Panc1 (cell line): ENCODE results near the gene ECI1. TPM values are rescaled to one million over a fixed set of nuclear protein-coding genes. Genes with fewer than 3 reads are reported as not detected.

Experiments used
- ATAC-seq: fragments of 200-7000 bp; cut with Tn5 transposase; 2 replicates; pipeline ENCODE4 v1.9.1; 2020; ENCODE audit warnings: mild to moderate bottlenecking, moderate library complexity
- BruUV-seq: library from RNA; stranded (reverse); fragments of 400-500 nt; replicated peaks from 2 replicates; lab custom pipeline; 2021; lab: Mats Ljungman, UMichigan
- CTCF ChIA-PET: fragments of 300-600 bp; sonication (Branson Sonifier 250); formaldehyde crosslinking; loops from one replicate; lab custom pipeline; 2022; ENCODE audit warnings: antibody characterized with exemption; lab: Charles Lee
- POLR2A ChIA-PET: fragments of 300-600 bp; sonication (Branson Sonifier 250); formaldehyde crosslinking; loops from one replicate; lab custom pipeline; 2022; ENCODE audit warnings: antibody characterized with exemption; lab: Charles Lee
- DNase-seq: peaks from one replicate; pipeline ENCODE4 v3.0.0-alpha.2; 2010; ENCODE audit warnings: low read depth, low spot score
- H3K27ac ChIP-seq: 2 replicates; pipeline ENCODE4 v1.5.1; 2011; ENCODE audit warnings: mild to moderate bottlenecking, low read length, inconsistent platforms
- H3K27me3 ChIP-seq: fragments of 200-500 bp; sonication (Bioruptor generic); 2 replicates; pipeline ENCODE4 v1.6.0; 2014; ENCODE audit warnings: low read length, inconsistent platforms; ENCODE audit not compliant: control insufficient read depth, insufficient read depth
- H3K36me3 ChIP-seq: fragments of 200-500 bp; sonication (Bioruptor generic); 2 replicates; pipeline ENCODE4 v1.5.1; 2014; ENCODE audit warnings: inconsistent platforms, mild to moderate bottlenecking, low read length, moderate library complexity; ENCODE audit not compliant: control insufficient read depth, insufficient read depth
- H3K4me1 ChIP-seq: 2 replicates; pipeline ENCODE4 v1.5.1; 2011; ENCODE audit warnings: inconsistent platforms, mild to moderate bottlenecking, low read length, moderate library complexity; ENCODE audit not compliant: control insufficient read depth, insufficient read depth
- H3K4me3 ChIP-seq, 2 experiments: 2 replicates each; pipeline ENCODE4 v1.5.1; 2011 to 2012; ENCODE audit warnings: low read depth in 2 of 2, low read length in 2 of 2, mild to moderate bottlenecking in 2 of 2, inconsistent platforms in 1 of 2, moderate library complexity in 1 of 2
- H3K9me3 ChIP-seq: fragments of 200-500 bp; sonication (Bioruptor generic); 2 replicates; pipeline ENCODE4 v1.5.1; 2014; ENCODE audit warnings: low read depth, mild to moderate bottlenecking, inconsistent platforms, low read length, moderate library complexity; ENCODE audit not compliant: control insufficient read depth, insufficient read depth
- POLR2AphosphoS5 ChIP-seq: IDR thresholded peaks from 2 replicates; pipeline ENCODE4 v1.6.1; 2012; ENCODE audit warnings: mild to moderate bottlenecking, low read depth, low read length, moderate library complexity
- SIN3A ChIP-seq: IDR thresholded peaks from 2 replicates; pipeline ENCODE4 v1.6.1; 2012; ENCODE audit warnings: low read depth, mild to moderate bottlenecking, low read length, moderate library complexity, borderline replicate concordance; ENCODE audit not compliant: insufficient read depth
- TCF7L2 ChIP-seq: IDR thresholded peaks from 2 replicates; pipeline ENCODE4 v1.6.1; 2011; ENCODE audit warnings: mild to moderate bottlenecking, low read depth, low read length, inconsistent platforms
- in situ Hi-C: cut with HindIII; loops from 2 replicates; pipeline ENCODE4 v1.10.0; 2016; ENCODE audit warnings: low sequenced_read_pairs, low pct_unique_long_range_greater_than_20kb
- intact Hi-C: fragments of 100-400 bp; cut with micrococcal nuclease; formaldehyde crosslinking; loops from one replicate; pipeline ENCODE4 v1.10.0; 2022; ENCODE audit not compliant: unreplicated experiment
- total RNA-seq: library from RNA; stranded (reverse); gene quantifications from one replicate; pipeline ENCODE4 v1.2.1, GENCODE V29; 2021; ENCODE audit not compliant: unreplicated experiment
- TF ChIP-seq, protein P1 (sequence below): fragments of 450-650 bp; IDR thresholded peaks from 2 replicates; pipeline ENCODE4 v1.5.1; 2017; ENCODE audit warnings: mild to moderate bottlenecking
- TF ChIP-seq, protein P2 (sequence below), 2 experiments: IDR thresholded peaks; 2 replicates each; pipeline ENCODE4 v1.6.1; 2011 to 2012; ENCODE audit warnings: low read depth in 2 of 2, control low read depth in 1 of 2, low read length in 1 of 2, mild to moderate bottlenecking in 1 of 2, moderate library complexity in 1 of 2; ENCODE audit not compliant: insufficient read depth in 1 of 2

ECI1 gene
- total RNA-seq, 1 experiment from 2014 or later, result 117 TPM

DNA sequence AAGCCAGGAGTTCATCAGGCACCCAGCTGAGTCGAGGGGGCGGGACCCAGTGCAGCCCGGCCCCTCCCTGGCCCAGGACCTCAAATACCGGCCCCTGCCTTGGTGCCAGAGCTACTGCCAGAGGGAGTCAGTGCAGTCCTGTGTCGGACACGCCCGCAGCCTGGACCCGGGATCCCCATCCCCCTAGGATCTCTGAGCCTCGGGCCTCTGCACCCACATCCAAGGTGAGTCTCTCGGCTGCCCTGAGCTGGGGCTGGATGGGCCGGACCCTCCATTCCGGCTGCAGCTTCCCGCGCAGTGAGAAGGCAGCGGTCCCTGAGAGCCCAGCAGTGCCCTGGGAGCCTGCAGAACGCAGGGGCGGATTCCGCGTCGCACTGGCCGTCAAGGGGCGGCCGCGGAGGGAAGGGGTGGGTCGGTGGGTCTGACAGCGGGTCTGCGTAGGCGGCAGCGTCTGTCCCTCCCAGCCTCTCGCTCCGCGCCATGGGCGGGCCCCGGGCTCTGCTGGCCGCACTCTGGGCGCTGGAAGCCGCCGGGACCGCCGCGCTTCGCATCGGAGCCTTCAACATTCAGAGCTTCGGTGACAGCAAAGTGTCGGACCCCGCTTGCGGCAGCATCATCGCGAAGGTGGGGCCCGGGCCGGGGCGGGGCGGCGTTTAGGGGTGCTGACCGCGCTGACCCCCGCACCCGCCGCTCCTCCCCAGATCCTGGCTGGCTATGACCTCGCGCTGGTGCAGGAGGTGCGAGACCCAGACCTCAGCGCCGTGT is 14.9 kb downstream of the ECI1 start, which contains the start of gene DNASE1L2:
Gene DNASE1L2, plus strand, starts transcription at position 108 of the 765 bp plus-strand sequence. Its CDS starts 373 bp downstream, at position 481.
- no peaks in the 10 kb centered on the region for H3K9me3 ChIP-seq
- DNase-seq (no peak), ATAC-seq (peak; percentile 62)
- BruUV-seq, result no TSS peak
- no peak for TF ChIP-seq POLR2AphosphoS5
- 0 out of 2 replicates have a peak, but pooled peaks have one; percentile 43 for TF ChIP-seq SIN3A
- peaks cover 8% of the 10 kb centered on the region for H3K4me1 ChIP-seq
- CTCF ChIA-PET, result no interaction called here
- no peaks in the 10 kb centered on the region; the same call in 1 of the 2 replicates for H3K36me3 ChIP-seq
- POLR2A ChIA-PET, result no interaction called here
- H3K27me3 ChIP-seq, result no peaks in the 10 kb centered on the region
- intact Hi-C loops (no loop called here), in situ Hi-C loops (no loop called here)
- no peak within 1 kb of the TSS for H3K27ac ChIP-seq
- no peak within 1 kb of the TSS for H3K4me3 ChIP-seq

DNA sequence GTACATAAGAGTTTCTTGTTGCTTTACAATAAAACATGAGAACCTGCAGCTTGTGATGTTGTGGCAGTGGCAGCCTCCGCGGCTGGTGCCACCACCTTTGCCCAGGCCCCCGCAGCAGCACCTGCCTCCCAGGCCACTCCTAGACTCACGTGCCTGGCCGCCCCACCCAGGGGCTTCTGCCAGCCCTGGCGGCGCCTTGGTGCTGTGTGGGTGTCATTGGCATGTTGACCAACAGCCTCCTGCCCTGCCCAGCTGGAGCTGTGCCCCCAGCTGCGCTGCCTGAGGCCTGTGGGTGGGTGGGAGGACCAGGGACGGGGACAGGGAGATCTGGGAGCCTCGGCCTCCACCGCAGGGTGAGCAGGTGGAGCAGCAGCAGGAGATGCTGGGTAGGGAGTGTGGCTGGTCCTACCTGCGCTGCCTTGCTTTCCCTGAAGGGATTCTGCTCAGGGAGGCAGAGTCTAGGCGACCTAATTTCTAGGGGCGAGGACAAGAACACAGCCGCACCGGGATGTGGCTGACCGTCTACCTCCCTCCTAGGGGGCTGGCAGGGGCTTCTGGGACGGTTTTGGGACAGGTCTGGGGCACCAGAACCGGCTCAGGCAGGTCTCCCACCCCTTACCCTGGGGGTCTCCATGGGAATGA is 15.6 kb downstream of the ECI1 start:
- BruUV-seq, result no TSS peak
- ATAC-seq, result peak; percentile 6
- no peaks in the 10 kb centered on the region; the same call in 1 of the 2 replicates for H3K36me3 ChIP-seq
- intact Hi-C loops (no loop called here), in situ Hi-C loops (no loop called here)
- peaks cover 8% of the 10 kb centered on the region for H3K4me1 ChIP-seq
- POLR2A ChIA-PET, result no interaction called here
- TF ChIP-seq, protein P1, sequence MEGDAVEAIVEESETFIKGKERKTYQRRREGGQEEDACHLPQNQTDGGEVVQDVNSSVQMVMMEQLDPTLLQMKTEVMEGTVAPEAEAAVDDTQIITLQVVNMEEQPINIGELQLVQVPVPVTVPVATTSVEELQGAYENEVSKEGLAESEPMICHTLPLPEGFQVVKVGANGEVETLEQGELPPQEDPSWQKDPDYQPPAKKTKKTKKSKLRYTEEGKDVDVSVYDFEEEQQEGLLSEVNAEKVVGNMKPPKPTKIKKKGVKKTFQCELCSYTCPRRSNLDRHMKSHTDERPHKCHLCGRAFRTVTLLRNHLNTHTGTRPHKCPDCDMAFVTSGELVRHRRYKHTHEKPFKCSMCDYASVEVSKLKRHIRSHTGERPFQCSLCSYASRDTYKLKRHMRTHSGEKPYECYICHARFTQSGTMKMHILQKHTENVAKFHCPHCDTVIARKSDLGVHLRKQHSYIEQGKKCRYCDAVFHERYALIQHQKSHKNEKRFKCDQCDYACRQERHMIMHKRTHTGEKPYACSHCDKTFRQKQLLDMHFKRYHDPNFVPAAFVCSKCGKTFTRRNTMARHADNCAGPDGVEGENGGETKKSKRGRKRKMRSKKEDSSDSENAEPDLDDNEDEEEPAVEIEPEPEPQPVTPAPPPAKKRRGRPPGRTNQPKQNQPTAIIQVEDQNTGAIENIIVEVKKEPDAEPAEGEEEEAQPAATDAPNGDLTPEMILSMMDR, result no peak
- TF ChIP-seq SIN3A (no peak), POLR2AphosphoS5 (no peak), TCF7L2 (no peak)
- TF ChIP-seq, protein P2, sequence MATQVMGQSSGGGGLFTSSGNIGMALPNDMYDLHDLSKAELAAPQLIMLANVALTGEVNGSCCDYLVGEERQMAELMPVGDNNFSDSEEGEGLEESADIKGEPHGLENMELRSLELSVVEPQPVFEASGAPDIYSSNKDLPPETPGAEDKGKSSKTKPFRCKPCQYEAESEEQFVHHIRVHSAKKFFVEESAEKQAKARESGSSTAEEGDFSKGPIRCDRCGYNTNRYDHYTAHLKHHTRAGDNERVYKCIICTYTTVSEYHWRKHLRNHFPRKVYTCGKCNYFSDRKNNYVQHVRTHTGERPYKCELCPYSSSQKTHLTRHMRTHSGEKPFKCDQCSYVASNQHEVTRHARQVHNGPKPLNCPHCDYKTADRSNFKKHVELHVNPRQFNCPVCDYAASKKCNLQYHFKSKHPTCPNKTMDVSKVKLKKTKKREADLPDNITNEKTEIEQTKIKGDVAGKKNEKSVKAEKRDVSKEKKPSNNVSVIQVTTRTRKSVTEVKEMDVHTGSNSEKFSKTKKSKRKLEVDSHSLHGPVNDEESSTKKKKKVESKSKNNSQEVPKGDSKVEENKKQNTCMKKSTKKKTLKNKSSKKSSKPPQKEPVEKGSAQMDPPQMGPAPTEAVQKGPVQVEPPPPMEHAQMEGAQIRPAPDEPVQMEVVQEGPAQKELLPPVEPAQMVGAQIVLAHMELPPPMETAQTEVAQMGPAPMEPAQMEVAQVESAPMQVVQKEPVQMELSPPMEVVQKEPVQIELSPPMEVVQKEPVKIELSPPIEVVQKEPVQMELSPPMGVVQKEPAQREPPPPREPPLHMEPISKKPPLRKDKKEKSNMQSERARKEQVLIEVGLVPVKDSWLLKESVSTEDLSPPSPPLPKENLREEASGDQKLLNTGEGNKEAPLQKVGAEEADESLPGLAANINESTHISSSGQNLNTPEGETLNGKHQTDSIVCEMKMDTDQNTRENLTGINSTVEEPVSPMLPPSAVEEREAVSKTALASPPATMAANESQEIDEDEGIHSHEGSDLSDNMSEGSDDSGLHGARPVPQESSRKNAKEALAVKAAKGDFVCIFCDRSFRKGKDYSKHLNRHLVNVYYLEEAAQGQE (IDR thresholded peaks at IDR 0.05; ENCODE audit: insufficient read depth in 1 of 2, low read depth in 2 of 2, low read length in 1 of 2), result no peak
- no peaks in the 10 kb centered on the region for H3K9me3 ChIP-seq
- no peak for DNase-seq
- no peak overlapping the region for H3K4me3 ChIP-seq
- H3K27me3 ChIP-seq, result no peaks in the 10 kb centered on the region
- H3K27ac ChIP-seq, result no peak overlapping the region
- CTCF ChIA-PET, result no interaction called here

GRCh38 chr16:2235234-2235651 is 16.1 kb downstream of the ECI1 start:
- intact Hi-C loops, result no loop called here
- Histone ChIP-seq H3K4me1 (peaks cover 8% of the 10 kb centered on the region), H3K36me3 (no peaks in the 10 kb centered on the region; the same call in 1 of the 2 replicates), H3K9me3 (no peaks in the 10 kb centered on the region), H3K4me3 (no peak overlapping the region), H3K27ac (no peak overlapping the region), H3K27me3 (no peaks in the 10 kb centered on the region)
- ChIA-PET POLR2A (no interaction called here), CTCF (no interaction called here)
- DNase-seq, result no peak
- no TSS peak for BruUV-seq
- TF ChIP-seq POLR2AphosphoS5, result no peak; the same call in 1 of the 2 replicates
- TF ChIP-seq, protein P2 (IDR thresholded peaks at IDR 0.05; ENCODE audit: insufficient read depth in 1 of 2, low read depth in 2 of 2, low read length in 1 of 2), result 0 out of 4 replicates have a peak, but pooled peaks of 1 of the 2 experiments have one; percentile 40
- in situ Hi-C loops, result no loop called here
- no peak for ATAC-seq
